ENCODE results near the gene AUTS2. TPM values are rescaled to one million over a fixed set of nuclear protein-coding genes. Genes with fewer than 3 reads are reported as not detected.

The AUTS2 gene
- polyA plus RNA-seq, 1 experiment, result 0.54 TPM

DNA sequence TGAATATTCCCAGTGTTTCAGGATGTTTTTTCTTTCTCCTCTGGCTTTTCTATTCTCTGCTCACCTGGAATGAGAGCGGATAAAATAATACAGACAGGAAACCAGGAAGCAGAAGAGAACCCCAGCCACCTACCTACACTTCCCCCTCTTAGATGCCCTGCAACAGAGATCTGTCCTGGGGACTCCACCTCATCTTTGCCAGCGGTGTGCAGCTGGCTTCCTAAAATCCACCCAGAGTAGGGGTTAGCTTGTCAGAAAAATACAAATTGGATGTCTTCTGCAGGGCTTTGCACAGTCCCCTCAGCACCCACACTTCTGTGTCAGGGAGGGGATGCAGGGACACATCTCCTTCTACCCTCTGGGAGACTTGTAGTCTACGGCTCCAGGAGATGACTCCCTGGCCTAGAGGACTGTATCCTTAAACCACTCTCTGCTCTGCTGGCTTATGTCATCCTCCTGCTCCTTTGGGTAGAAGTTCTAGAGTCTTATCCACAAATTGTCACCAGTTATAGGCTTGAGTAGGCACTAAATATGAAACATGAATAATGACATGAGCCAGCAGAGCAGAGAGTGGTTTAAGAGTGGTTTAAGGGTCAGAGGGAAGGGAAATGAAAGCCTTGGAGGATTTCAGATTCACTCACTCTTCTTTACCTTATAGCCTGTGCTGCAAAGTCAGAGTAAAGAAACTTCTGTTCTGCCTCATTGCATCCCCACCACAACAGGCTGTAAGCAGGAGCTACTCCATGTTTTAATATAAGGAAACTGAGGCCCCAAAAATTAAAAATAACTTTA, 749.4 kb downstream of the AUTS2 start:
- no peak for DNase-seq (ENCODE audit: low read depth)
- Histone ChIP-seq H3K27me3 (ENCODE audit: control insufficient read depth, insufficient read depth, low read length) (no peaks in the 10 kb centered on the region), H3K4me3 (ENCODE audit: low read depth, low read length) (no peak overlapping the region), H3K36me3 (ENCODE audit: control insufficient read depth, insufficient read depth, low read length) (no peaks in the 10 kb centered on the region)
- ChIA-PET CTCF (no interaction called here), POLR2A (no interaction called here)
- no peak for TF ChIP-seq CTCF (IDR thresholded peaks at IDR 0.05; ENCODE audit: insufficient read depth, low read depth, low read length)

GRCh38 chr7:70349031-70349430, 750.8 kb downstream of the AUTS2 start:
- TF ChIP-seq CTCF (IDR thresholded peaks at IDR 0.05; ENCODE audit: insufficient read depth, low read depth, low read length), result no peak
- ChIA-PET POLR2A (no interaction called here), CTCF (no interaction called here)

DNA sequence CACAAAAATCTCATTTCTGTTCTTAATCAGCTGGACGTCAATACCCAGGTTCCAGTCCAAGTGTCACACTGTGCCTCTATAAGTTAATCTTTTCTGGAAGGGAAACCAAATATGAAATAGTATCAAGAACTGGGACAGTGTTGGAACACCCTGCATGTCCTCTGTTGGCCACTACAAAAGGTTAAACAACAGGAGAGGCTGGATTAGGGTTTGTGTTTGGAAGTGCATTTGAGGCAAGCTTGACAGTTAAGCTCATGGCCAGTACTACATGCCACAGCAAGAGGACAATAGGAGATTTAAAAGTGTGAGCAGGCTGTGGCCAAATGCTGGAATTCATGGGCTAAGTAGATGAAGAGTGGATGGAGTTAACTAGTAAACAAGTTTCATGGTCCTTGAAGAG, 751.5 kb downstream of the AUTS2 start:
- POLR2A ChIA-PET, result no interaction called here
- no peaks in the 10 kb centered on the region for H3K27me3 ChIP-seq (ENCODE audit: control insufficient read depth, insufficient read depth, low read length)
- DNase-seq (ENCODE audit: low read depth), result no peak
- CTCF ChIA-PET, result no interaction called here
- no peaks in the 10 kb centered on the region for H3K36me3 ChIP-seq (ENCODE audit: control insufficient read depth, insufficient read depth, low read length)
- TF ChIP-seq CTCF (IDR thresholded peaks at IDR 0.05; ENCODE audit: insufficient read depth, low read depth, low read length), result no peak
- H3K4me3 ChIP-seq (ENCODE audit: low read depth, low read length), result no peak overlapping the region

More at GRCh38 chr7:70349031-70349430, 750.8 kb downstream of the AUTS2 start:
- H3K36me3 ChIP-seq (ENCODE audit: control insufficient read depth, insufficient read depth, low read length), result no peaks in the 10 kb centered on the region
- DNase-seq (ENCODE audit: low read depth), result no peak
- H3K27me3 ChIP-seq (ENCODE audit: control insufficient read depth, insufficient read depth, low read length), result no peaks in the 10 kb centered on the region
- H3K4me3 ChIP-seq (ENCODE audit: low read depth, low read length), result no peak overlapping the region

DNA sequence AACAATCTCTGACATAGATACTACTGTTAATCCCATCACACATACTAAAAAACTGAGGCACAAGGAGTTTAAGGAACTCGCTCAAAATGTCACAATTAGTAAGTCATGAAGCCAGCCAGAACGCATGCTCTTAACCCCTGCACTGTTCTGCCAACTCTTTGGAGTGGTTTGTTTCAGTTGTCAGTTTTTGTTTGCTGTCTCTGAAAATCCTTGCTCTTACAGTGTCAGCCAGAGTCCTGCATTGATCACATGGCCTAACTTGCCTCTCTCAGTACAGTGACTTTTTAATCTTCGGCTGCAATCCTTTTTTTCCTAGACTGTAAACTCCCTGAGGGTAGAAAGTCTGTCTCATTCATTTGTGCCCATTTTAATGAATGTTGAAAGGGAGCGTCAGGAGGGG, 753.8 kb downstream of the AUTS2 start:
- no peak for TF ChIP-seq CTCF (IDR thresholded peaks at IDR 0.05; ENCODE audit: insufficient read depth, low read depth, low read length)
- Histone ChIP-seq H3K27me3 (ENCODE audit: control insufficient read depth, insufficient read depth, low read length) (no peaks in the 10 kb centered on the region), H3K36me3 (ENCODE audit: control insufficient read depth, insufficient read depth, low read length) (no peaks in the 10 kb centered on the region), H3K4me3 (ENCODE audit: low read depth, low read length) (no peak overlapping the region)
- ChIA-PET POLR2A (no interaction called here), CTCF (no interaction called here)
- no peak for DNase-seq (ENCODE audit: low read depth)

DNA sequence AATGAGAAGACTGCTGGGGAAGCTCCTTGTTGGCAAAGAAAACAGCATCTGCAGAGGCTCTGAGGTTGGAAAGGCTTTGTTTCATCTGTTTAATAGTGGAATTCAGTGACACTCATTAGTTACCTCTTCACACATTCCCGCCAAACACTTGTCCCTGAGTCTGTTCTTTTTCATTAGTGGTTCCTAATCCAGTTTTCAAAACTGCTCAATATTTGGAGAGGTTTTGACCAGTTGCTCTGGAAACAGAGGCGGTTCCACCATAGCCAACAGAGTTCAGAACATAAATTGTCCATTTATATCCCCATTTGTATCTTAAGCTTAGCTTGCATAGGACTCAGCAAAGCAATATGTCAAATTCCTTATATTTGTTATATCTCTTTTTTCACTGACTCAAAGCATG, 754.6 kb downstream of the AUTS2 start:
- Histone ChIP-seq H3K36me3 (ENCODE audit: control insufficient read depth, insufficient read depth, low read length) (no peaks in the 10 kb centered on the region), H3K4me3 (ENCODE audit: low read depth, low read length) (no peak overlapping the region), H3K27me3 (ENCODE audit: control insufficient read depth, insufficient read depth, low read length) (no peaks in the 10 kb centered on the region)
- POLR2A ChIA-PET, result no interaction called here
- TF ChIP-seq CTCF (IDR thresholded peaks at IDR 0.05; ENCODE audit: insufficient read depth, low read depth, low read length), result no peak
- no peak for DNase-seq (ENCODE audit: low read depth)
- CTCF ChIA-PET, result no interaction called here

Measured in BJ (cell line).